HepG2 (cell line): Measurements from ENCODE around the gene ULBP2. TPM values are rescaled to one million over a fixed set of nuclear protein-coding genes. Genes with fewer than 3 reads are reported as not detected.

ENCODE experiments used
- CEBPG ChIP-seq: IDR thresholded peaks from 2 replicates; pipeline ENCODE4 v1.6.1; 2016
- EED ChIP-seq: sonication (generic); formaldehyde crosslinking; IDR thresholded peaks from 2 replicates; pipeline ENCODE4 v1.5.0; 2020; ENCODE audit warnings: mild to moderate bottlenecking, missing genetic modification reagents
- MIER3 ChIP-seq: IDR thresholded peaks from 2 replicates; pipeline ENCODE4 v1.6.1; 2016; ENCODE audit warnings: missing compliant biosample characterization, borderline replicate concordance
- MXD1 ChIP-seq: sonication (generic); formaldehyde crosslinking; IDR thresholded peaks from 2 replicates; pipeline ENCODE4 v1.4.0; 2020; ENCODE audit warnings: mild to moderate bottlenecking, missing genetic modification reagents
- ZMAT5 ChIP-seq: sonication (generic); formaldehyde crosslinking; IDR thresholded peaks from 2 replicates; pipeline ENCODE4 v1.5.0; 2020; ENCODE audit warnings: mild to moderate bottlenecking, low read depth, missing genetic modification reagents, borderline replicate concordance
- ZNF432 ChIP-seq: sonication (generic); formaldehyde crosslinking; IDR thresholded peaks from 2 replicates; pipeline ENCODE4 v1.5.0; 2020; ENCODE audit warnings: missing genetic modification reagents, mild to moderate bottlenecking, borderline replicate concordance
- ZNF512 ChIP-seq: sonication (generic); formaldehyde crosslinking; IDR thresholded peaks from 2 replicates; pipeline ENCODE4 v1.4.0; 2020; ENCODE audit warnings: mild to moderate bottlenecking, missing genetic modification reagents
- ZNF737 ChIP-seq: sonication (generic); formaldehyde crosslinking; IDR thresholded peaks from 2 replicates; pipeline ENCODE4 v1.5.0; 2020; ENCODE audit warnings: missing genetic modification reagents, mild to moderate bottlenecking, borderline replicate concordance
- polyA plus RNA-seq, 8 experiments: library from polyadenylated mRNA; depleted of rRNA in 3 of 8; stranded (reverse) in 7 of 8; unstranded in 1 of 8; fragments of >200 nt; fragmentation: Illumina TruSeq in 4 of 8; extraction: Trizol in 4 of 8; gene quantifications; 2 replicates each; pipeline versions ENCODE4 v1.2.1 to v1.2.3, GENCODE V29; 2011 to 2016; ENCODE audit warnings: low read depth in 4 of 8, missing spikeins in 1 of 8, mixed read lengths in 1 of 8; ENCODE audit not compliant: insufficient read depth in 1 of 8
- total RNA-seq, 5 experiments: library from RNA; depleted of rRNA; stranded (reverse); fragments of >200 nt; fragmentation: Illumina TruSeq; extraction: Trizol; gene quantifications; 2 replicates each; pipeline ENCODE4 v1.2.3, GENCODE V29; 2016; ENCODE audit warnings: low read depth in 1 of 5
- TF ChIP-seq, protein P1 (sequence below): sonication (generic); formaldehyde crosslinking; IDR thresholded peaks from 2 replicates; pipeline ENCODE4 v1.4.0; 2020; ENCODE audit warnings: mild to moderate bottlenecking, missing genetic modification reagents, borderline replicate concordance

ULBP2 gene
- total and polyA plus RNA-seq, 2 of the 13 experiments (the other 11 are each of a cell fraction or from before 2014, with no cell fraction given) = not detected

DNA sequence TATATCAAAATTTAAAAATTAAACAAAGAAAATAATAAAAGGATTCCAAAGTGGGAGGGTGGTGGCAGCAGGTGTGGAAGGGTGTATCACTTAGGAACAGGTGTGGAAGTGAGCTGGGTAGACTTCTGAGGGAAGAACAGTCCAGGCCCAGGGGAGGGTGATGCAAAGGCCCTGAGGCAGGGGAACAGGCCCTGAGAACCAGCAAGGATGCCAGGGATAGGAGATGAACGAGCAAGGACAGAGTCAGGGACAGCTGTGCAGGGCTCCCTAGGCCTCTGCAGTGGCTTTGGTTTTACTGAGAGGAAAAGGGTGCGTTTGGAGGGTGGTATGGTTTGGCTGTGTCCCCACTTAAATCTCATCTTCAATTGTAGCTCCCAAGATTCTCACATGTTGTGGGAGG lies 34.5 kb upstream of the ULBP2 start (continued):
- TF ChIP-seq EED (CRISPR knock-in tag) (no peak), ZNF737 (no peak), ZNF432 (CRISPR knock-in tag) (no peak), ZMAT5 (CRISPR knock-in tag) (no peak), ZNF512 (CRISPR knock-in tag) (no peak), MXD1 (no peak), CEBPG (CRISPR knock-in tag) (no peak), MIER3 (CRISPR knock-in tag) (no peak)
- TF ChIP-seq, protein P1, sequence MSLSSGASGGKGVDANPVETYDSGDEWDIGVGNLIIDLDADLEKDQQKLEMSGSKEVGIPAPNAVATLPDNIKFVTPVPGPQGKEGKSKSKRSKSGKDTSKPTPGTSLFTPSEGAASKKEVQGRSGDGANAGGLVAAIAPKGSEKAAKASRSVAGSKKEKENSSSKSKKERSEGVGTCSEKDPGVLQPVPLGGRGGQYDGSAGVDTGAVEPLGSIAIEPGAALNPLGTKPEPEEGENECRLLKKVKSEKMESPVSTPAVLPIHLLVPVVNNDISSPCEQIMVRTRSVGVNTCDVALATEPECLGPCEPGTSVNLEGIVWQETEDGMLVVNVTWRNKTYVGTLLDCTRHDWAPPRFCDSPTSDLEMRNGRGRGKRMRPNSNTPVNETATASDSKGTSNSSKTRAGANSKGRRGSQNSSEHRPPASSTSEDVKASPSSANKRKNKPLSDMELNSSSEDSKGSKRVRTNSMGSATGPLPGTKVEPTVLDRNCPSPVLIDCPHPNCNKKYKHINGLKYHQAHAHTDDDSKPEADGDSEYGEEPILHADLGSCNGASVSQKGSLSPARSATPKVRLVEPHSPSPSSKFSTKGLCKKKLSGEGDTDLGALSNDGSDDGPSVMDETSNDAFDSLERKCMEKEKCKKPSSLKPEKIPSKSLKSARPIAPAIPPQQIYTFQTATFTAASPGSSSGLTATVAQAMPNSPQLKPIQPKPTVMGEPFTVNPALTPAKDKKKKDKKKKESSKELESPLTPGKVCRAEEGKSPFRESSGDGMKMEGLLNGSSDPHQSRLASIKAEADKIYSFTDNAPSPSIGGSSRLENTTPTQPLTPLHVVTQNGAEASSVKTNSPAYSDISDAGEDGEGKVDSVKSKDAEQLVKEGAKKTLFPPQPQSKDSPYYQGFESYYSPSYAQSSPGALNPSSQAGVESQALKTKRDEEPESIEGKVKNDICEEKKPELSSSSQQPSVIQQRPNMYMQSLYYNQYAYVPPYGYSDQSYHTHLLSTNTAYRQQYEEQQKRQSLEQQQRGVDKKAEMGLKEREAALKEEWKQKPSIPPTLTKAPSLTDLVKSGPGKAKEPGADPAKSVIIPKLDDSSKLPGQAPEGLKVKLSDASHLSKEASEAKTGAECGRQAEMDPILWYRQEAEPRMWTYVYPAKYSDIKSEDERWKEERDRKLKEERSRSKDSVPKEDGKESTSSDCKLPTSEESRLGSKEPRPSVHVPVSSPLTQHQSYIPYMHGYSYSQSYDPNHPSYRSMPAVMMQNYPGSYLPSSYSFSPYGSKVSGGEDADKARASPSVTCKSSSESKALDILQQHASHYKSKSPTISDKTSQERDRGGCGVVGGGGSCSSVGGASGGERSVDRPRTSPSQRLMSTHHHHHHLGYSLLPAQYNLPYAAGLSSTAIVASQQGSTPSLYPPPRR (CRISPR knock-in tag) = no peak
